ENCODE results near the gene KRT3. TPM values are rescaled to one million over a fixed set of nuclear protein-coding genes. Genes with fewer than 3 reads are reported as not detected.

KRT3 gene
- total RNA-seq (2021), result not detected in 2 replicates
- not detected for Bru-seq, nascent RNA
- not detected for BruChase-seq, experiment 1, labeled RNA remaining after a 2-hour chase
- not detected for BruChase-seq, experiment 2, labeled RNA remaining after a 6-hour chase
- long read RNA-seq, result 0 reads

- intact Hi-C loops (cut with micrococcal nuclease; ENCODE audit: unreplicated experiment), result no loop called here
- BruUV-seq (replicated peaks), result no TSS peak
- H3K27ac ChIP-seq (ENCODE audit: low read depth, low read length, poor library complexity, severe bottlenecking), result no peak within 1 kb of the TSS
- POLR2A ChIA-PET (ENCODE audit: low non-redundant PET), result no interaction called here
- H3K4me1 ChIP-seq (ENCODE audit: insufficient read depth, low read length, poor library complexity, severe bottlenecking), result peaks cover 9% of the 10 kb centered on the region
- no peaks in the 10 kb centered on the region for H3K36me3 ChIP-seq (ENCODE audit: insufficient read depth, low read length, poor library complexity, severe bottlenecking)
- no peaks in the 10 kb centered on the region for H3K9me3 ChIP-seq (ENCODE audit: low read depth, low read length, poor library complexity, severe bottlenecking)
- TF ChIP-seq CTCF (conservative IDR thresholded peaks at IDR 0.05; ENCODE audit: low read depth, low read length) (no peak), EZH2 (IDR thresholded peaks at IDR 0.05; ENCODE audit: borderline replicate concordance, low read depth, low read length, poor library complexity, severe bottlenecking) (no peak)
- CTCF ChIA-PET, result no interaction called here
- H3K4me3 ChIP-seq (ENCODE audit: low read depth, low read length, poor library complexity, severe bottlenecking), result no peak within 1 kb of the TSS
- DNase-seq (ENCODE audit: low spot score), result no peak
- H3K27me3 ChIP-seq (replicated peaks; ENCODE audit: insufficient read depth, low read depth, low read length, poor library complexity), result no peaks in the 10 kb centered on the region
Measured at GRCh38 chr12:52795694-52796428, at the start of gene KRT3. Gene KRT3, minus strand, starts transcription at chr12:52796117. Its CDS starts 75 bp downstream, at chr12:52796042.

GRCh38 chr12:52844386-52844785, 48.5 kb upstream of the KRT3 start:
- no peaks in the 10 kb centered on the region for H3K27me3 ChIP-seq (replicated peaks; ENCODE audit: insufficient read depth, low read depth, low read length, poor library complexity)

GRCh38 chr12:52839436-52840105, 43.7 kb upstream of the KRT3 start:
- Histone ChIP-seq H3K36me3 (ENCODE audit: insufficient read depth, low read length, poor library complexity, severe bottlenecking) (no peaks in the 10 kb centered on the region), H3K4me1 (ENCODE audit: insufficient read depth, low read length, poor library complexity, severe bottlenecking) (no peaks in the 10 kb centered on the region), H3K27me3 (replicated peaks; ENCODE audit: insufficient read depth, low read depth, low read length, poor library complexity) (no peaks in the 10 kb centered on the region), H3K9me3 (ENCODE audit: low read depth, low read length, poor library complexity, severe bottlenecking) (no peaks in the 10 kb centered on the region), H3K4me3 (ENCODE audit: low read depth, low read length, poor library complexity, severe bottlenecking) (no peak overlapping the region), H3K27ac (ENCODE audit: low read depth, low read length, poor library complexity, severe bottlenecking) (no peak overlapping the region)
- TF ChIP-seq EZH2 (IDR thresholded peaks at IDR 0.05; ENCODE audit: borderline replicate concordance, low read depth, low read length, poor library complexity, severe bottlenecking) (no peak), CTCF (conservative IDR thresholded peaks at IDR 0.05; ENCODE audit: low read depth, low read length) (no peak)
- POLR2A ChIA-PET (ENCODE audit: low non-redundant PET), result no interaction called here
- intact Hi-C loops (cut with micrococcal nuclease; ENCODE audit: unreplicated experiment), result no loop called here
- CTCF ChIA-PET, result no interaction called here
- no peak for DNase-seq (ENCODE audit: low spot score)
- no TSS peak for BruUV-seq (replicated peaks)

More at GRCh38 chr12:52844386-52844785, 48.5 kb upstream of the KRT3 start:
- no peaks in the 10 kb centered on the region for H3K9me3 ChIP-seq (ENCODE audit: low read depth, low read length, poor library complexity, severe bottlenecking)
- intact Hi-C loops (cut with micrococcal nuclease; ENCODE audit: unreplicated experiment), result no loop called here
- H3K27ac ChIP-seq (ENCODE audit: low read depth, low read length, poor library complexity, severe bottlenecking), result no peak overlapping the region
- H3K4me1 ChIP-seq (ENCODE audit: insufficient read depth, low read length, poor library complexity, severe bottlenecking), result no peaks in the 10 kb centered on the region
- no peak for DNase-seq (ENCODE audit: low spot score)
- ChIA-PET POLR2A (ENCODE audit: low non-redundant PET) (no interaction called here), CTCF (no interaction called here)
- no peak for TF ChIP-seq CTCF (conservative IDR thresholded peaks at IDR 0.05; ENCODE audit: low read depth, low read length)
- TF ChIP-seq EZH2 (IDR thresholded peaks at IDR 0.05; ENCODE audit: borderline replicate concordance, low read depth, low read length, poor library complexity, severe bottlenecking), result no peak
- no peak overlapping the region for H3K4me3 ChIP-seq (ENCODE audit: low read depth, low read length, poor library complexity, severe bottlenecking)
- no TSS peak for BruUV-seq (replicated peaks)
- H3K36me3 ChIP-seq (ENCODE audit: insufficient read depth, low read length, poor library complexity, severe bottlenecking), result no peaks in the 10 kb centered on the region
